GM13977 (cell line): Measurements from ENCODE around the gene CLDND2.

Experiments used
- DNase-seq: peaks from one replicate; pipeline ENCODE4 v3.0.0; 2012; ENCODE audit warnings: low spot score
- CTCF ChIP-seq: IDR thresholded peaks from 2 replicates; pipeline ENCODE4 v1.5.1; 2012; ENCODE audit warnings: mild to moderate bottlenecking, control low read depth; ENCODE audit not compliant: insufficient read depth; ENCODE audit errors: extremely low read depth, missing control alignments
- in situ Hi-C: fragments of 300-500 bp; cut with MboI; formaldehyde crosslinking; loops from one replicate; pipeline ENCODE4 v1.12.0; 2022; ENCODE audit warnings: low sequenced_read_pairs, low pct_unique_long_range_greater_than_20kb, mixed read lengths, inconsistent platforms; ENCODE audit not compliant: unreplicated experiment

CLDND2 gene

GRCh38 chr19:51371186-51371690 is 2.4 kb upstream of the CLDND2 start:
- TF ChIP-seq CTCF: no peak
- in situ Hi-C loops: no loop called here
- DNase-seq: no peak

DNA sequence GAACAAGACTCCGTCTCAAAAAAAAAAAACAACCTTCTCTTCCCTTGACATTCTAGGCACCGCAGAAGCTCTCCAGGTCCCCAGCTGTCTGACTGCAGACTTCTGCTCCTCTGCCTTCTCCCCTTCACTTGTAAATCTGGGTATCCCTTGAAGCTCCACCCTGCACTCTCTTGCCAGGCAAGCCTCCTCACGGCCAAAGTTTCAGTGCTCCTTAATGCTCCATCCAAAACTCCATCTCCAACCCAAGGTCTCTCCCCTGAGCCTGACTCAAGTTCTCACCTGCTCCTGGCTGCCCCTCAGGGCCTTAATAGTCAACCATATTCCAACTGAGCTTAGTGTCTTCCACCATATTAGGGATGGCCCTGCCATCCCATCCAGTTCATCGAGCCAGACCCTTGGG is 1.4 kb upstream of the CLDND2 start:
- in situ Hi-C loops: no loop called here
- no peak for DNase-seq
- no peak for TF ChIP-seq CTCF

DNA sequence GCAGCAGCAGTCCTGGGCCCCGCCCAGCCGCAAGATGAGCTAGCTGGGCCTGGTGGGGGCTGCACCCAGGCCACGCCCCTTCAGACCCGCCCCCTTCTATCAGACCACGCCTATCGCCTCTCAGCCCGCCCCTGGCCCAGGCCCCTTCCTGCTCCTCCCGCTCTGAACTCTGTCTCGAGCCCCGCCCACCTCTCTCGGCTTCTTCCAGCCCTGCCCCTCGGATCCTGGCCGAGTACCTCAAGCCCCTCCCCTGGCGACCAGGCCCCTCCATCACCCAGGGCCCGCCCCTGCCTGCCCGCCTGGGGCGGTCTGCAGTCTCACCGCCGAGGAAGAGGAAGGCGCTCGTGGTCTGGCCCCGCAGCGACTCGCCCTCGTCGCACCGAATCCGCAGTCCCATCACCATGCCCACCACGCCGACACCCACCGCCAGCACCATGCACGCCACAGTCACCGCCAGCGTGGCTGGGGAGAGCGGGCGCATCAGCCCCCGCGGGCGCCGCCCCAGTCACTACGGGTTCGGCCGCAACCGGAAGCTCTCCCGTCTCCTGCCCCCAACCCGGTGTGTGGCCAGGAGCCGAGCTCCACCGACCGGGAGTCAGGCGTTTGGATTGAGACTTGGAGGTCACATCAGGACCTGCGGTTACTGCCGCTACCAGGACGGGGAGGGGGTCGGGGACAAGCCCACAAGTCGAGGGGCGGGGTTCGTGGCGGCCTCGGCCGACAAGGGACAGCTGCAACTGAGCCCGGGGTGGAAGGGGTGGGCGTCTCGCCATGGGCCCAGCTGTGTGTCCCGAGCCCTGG is 1.0 kb downstream of the CLDND2 start:
- in situ Hi-C loops: no loop called here

GRCh38 chr19:51367255-51367564 is 1.6 kb downstream of the CLDND2 start:
- TF ChIP-seq CTCF: no peak
- in situ Hi-C loops: no loop called here
- no peak for DNase-seq

More for the DNA sequence above, 1.0 kb downstream of the CLDND2 start:
- TF ChIP-seq CTCF: no peak
- peak; percentile 98 for DNase-seq

DNA sequence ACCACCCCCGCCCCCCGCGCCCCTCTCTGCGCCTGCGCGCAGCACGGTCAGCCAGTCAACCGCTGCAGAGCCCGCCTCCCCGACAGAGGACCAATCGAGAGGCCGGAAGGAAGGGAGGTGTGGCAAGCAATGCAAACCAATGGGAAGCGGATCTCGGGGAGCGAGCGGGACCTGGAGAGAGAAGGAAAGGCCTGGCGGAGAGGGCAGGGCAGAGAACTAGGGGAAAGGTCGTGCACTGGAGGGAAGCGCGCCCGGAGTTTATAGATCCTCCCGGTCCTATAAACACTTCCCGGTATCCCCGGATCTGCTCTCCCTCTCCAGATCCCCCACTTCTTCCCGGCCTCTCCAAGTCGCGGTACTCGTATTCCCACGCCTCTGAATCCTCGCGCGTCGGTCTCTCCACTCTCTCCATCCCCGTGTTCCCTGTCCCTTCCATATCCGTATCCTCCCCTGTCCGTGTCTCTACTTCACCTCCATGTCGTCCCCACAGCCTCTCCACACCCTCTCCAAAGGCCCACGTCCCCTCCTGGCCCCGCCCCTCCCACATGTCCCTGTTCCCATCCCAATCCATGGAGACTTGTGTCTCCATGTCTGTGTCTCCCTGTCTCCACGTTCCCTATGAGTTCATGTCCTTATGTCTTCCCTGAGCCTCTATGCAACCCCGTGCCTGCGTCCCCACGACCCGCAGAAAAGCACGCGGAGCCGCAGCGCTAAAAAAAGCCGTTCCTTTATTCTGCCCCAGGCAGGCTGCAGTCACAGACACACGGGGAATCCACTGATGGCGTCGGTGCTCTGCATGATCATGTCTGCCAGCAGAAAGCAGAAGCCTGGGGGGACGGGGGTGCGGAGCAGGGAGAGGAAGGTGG is 2.2 kb downstream of the CLDND2 start:
- no peak for TF ChIP-seq CTCF
- peak; percentile 96 for DNase-seq
- in situ Hi-C loops: no loop called here

- TF ChIP-seq CTCF: no peak
- in situ Hi-C loops: no loop called here
These were observed 2.8 kb downstream of the CLDND2 start, which contains the start of gene ETFB for GRCh38 chr19:51365965-51366388. Gene ETFB (minus strand): TSS chr19:51366388. CDS start chr19:51366326, 62 bp downstream.

More at GRCh38 chr19:51365965-51366388, 2.8 kb downstream of the CLDND2 start, which contains the start of gene ETFB:
- DNase-seq: no peak
